HG02678 (cell line): ENCODE data around the gene RAB7B.

Experiments used
- ATAC-seq: cut with Tn5 transposase; IDR thresholded peaks from one replicate; pipeline ENCODE4 v1.9.1; 2021; ENCODE audit warnings: mild to moderate bottlenecking, moderate library complexity; ENCODE audit not compliant: unreplicated experiment

Gene RAB7B

GRCh38 chr1:205975387-205975998 is 27.7 kb downstream of the RAB7B start:
- no peak for ATAC-seq

GRCh38 chr1:205974712-205975111 is 28.5 kb downstream of the RAB7B start:
- no peak for ATAC-seq

GRCh38 chr1:205973377-205974232 is 29.6 kb downstream of the RAB7B start:
- no peak for ATAC-seq

GRCh38 chr1:205972491-205973168 is 30.6 kb downstream of the RAB7B start:
- no peak for ATAC-seq

GRCh38 chr1:205972081-205972480 is 31.1 kb downstream of the RAB7B start:
- ATAC-seq = no peak

- ATAC-seq = no peak
Observed at GRCh38 chr1:205971082-205971481, 32.1 kb downstream of the RAB7B start.

GRCh38 chr1:205970486-205970885 is 32.7 kb downstream of the RAB7B start:
- no peak for ATAC-seq

- ATAC-seq = no peak
Observed at GRCh38 chr1:205969229-205969628, 34.0 kb downstream of the RAB7B start.

- no peak for ATAC-seq
Observed at GRCh38 chr1:205967554-205968335, 35.5 kb downstream of the RAB7B start.

GRCh38 chr1:205965036-205965884 is 37.9 kb downstream of the RAB7B start:
- no peak for ATAC-seq

- no peak for ATAC-seq
Observed at GRCh38 chr1:205963352-205964155, 39.6 kb downstream of the RAB7B start.

- no peak for ATAC-seq
Observed at GRCh38 chr1:205962821-205963221, 40.4 kb downstream of the RAB7B start.

- ATAC-seq = no peak
Observed at GRCh38 chr1:205961991-205962820, 41.0 kb downstream of the RAB7B start.

- no peak for ATAC-seq
Observed at GRCh38 chr1:205961405-205961804, 41.8 kb downstream of the RAB7B start.

GRCh38 chr1:205959789-205960188 is 43.4 kb downstream of the RAB7B start:
- ATAC-seq = no peak

- no peak for ATAC-seq
Observed at GRCh38 chr1:205955499-205955898, 47.7 kb downstream of the RAB7B start.

GRCh38 chr1:205954819-205955404 is 48.3 kb downstream of the RAB7B start:
- no peak for ATAC-seq

GRCh38 chr1:205951746-205952145 is 51.4 kb downstream of the RAB7B start:
- ATAC-seq = no peak
